SK-N-SH treated with all-trans-retinoic acid at 6 μM for 48 hours (cell line): ENCODE data around the gene VPS51.

Experiments
- ARNTL ChIP-seq: fragments of 450-650 bp; formaldehyde crosslinking; IDR thresholded peaks from 2 replicates; pipeline ENCODE4 v1.5.0; 2020; ENCODE audit warnings: low read depth, mild to moderate bottlenecking, moderate library complexity, borderline replicate concordance
- BACH2 ChIP-seq: fragments of 250-450 bp; sonication (Bioruptor Pico); IDR thresholded peaks from 2 replicates; pipeline ENCODE4 v1.9.0; 2021; ENCODE audit warnings: mild to moderate bottlenecking, borderline replicate concordance
- ESRRG ChIP-seq: fragments of 250-450 bp; sonication (Bioruptor Pico); IDR thresholded peaks from 2 replicates; pipeline ENCODE4 v1.6.1; 2021; ENCODE audit warnings: mild to moderate bottlenecking
- OSR1 ChIP-seq: fragments of 250-450 bp; sonication (Bioruptor Pico); IDR thresholded peaks from 2 replicates; pipeline ENCODE4 v1.8.0; 2022; ENCODE audit warnings: moderate library complexity, mild to moderate bottlenecking, inconsistent platforms
- ZFP30 ChIP-seq: fragments of 450-650 bp; formaldehyde crosslinking; IDR thresholded peaks from 2 replicates; pipeline ENCODE4 v1.5.0; 2022; ENCODE audit warnings: mild to moderate bottlenecking, moderate library complexity
- ZNF70 ChIP-seq: fragments of 450-650 bp; formaldehyde crosslinking; IDR thresholded peaks from 2 replicates; pipeline ENCODE4 v1.5.0; 2020; ENCODE audit warnings: mild to moderate bottlenecking, moderate library complexity
- TF ChIP-seq, protein P1 (sequence below): fragments of 250-450 bp; sonication (Bioruptor Pico); IDR thresholded peaks from 2 replicates; pipeline ENCODE4 v1.5.1; 2020; ENCODE audit warnings: low read depth, mild to moderate bottlenecking, moderate library complexity
- TF ChIP-seq, protein P2 (sequence below): fragments of 250-450 bp; sonication (Bioruptor Pico); IDR thresholded peaks from 2 replicates; pipeline ENCODE4 v1.8.0; 2020; ENCODE audit warnings: mild to moderate bottlenecking, moderate library complexity, borderline replicate concordance
- TF ChIP-seq, protein P3 (sequence below): fragments of 250-450 bp; sonication (Bioruptor Pico); IDR thresholded peaks from 2 replicates; pipeline ENCODE4 v1.5.1; 2021; ENCODE audit warnings: mild to moderate bottlenecking, moderate library complexity

DNA sequence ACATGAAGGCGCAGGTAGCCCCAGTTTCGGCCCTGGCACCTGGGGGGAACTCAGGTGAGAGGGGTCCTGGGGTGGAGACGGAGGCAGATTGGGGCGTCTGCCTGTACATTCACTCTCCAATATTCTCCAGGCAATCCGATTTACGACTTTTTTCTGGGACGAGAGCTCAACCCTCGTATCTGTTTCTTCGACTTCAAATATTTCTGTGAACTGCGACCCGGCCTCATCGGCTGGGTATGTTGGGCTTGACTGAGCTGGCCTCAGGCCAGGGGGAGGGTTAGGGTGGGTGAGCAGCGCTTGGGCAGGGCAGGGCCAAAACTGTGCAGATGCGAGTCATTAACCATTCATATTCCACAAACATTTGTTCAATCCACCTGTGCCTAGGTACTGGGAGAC, 17.3 kb downstream of the VPS51 start:
- TF ChIP-seq, protein P1, sequence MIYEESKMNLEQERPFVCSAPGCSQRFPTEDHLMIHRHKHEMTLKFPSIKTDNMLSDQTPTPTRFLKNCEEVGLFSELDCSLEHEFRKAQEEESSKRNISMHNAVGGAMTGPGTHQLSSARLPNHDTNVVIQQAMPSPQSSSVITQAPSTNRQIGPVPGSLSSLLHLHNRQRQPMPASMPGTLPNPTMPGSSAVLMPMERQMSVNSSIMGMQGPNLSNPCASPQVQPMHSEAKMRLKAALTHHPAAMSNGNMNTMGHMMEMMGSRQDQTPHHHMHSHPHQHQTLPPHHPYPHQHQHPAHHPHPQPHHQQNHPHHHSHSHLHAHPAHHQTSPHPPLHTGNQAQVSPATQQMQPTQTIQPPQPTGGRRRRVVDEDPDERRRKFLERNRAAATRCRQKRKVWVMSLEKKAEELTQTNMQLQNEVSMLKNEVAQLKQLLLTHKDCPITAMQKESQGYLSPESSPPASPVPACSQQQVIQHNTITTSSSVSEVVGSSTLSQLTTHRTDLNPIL (CRISPR knock-in tag): no peak
- TF ChIP-seq ARNTL (no peak), BACH2 (CRISPR knock-in tag) (no peak), OSR1 (CRISPR knock-in tag) (no peak), ESRRG (CRISPR knock-in tag) (no peak), ZFP30 (CRISPR knock-in tag) (no peak), ZNF70 (no peak)
- TF ChIP-seq, protein P2, sequence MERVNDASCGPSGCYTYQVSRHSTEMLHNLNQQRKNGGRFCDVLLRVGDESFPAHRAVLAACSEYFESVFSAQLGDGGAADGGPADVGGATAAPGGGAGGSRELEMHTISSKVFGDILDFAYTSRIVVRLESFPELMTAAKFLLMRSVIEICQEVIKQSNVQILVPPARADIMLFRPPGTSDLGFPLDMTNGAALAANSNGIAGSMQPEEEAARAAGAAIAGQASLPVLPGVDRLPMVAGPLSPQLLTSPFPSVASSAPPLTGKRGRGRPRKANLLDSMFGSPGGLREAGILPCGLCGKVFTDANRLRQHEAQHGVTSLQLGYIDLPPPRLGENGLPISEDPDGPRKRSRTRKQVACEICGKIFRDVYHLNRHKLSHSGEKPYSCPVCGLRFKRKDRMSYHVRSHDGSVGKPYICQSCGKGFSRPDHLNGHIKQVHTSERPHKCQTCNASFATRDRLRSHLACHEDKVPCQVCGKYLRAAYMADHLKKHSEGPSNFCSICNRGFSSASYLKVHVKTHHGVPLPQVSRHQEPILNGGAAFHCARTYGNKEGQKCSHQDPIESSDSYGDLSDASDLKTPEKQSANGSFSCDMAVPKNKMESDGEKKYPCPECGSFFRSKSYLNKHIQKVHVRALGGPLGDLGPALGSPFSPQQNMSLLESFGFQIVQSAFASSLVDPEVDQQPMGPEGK (CRISPR knock-in tag): no peak
- TF ChIP-seq, protein P3, sequence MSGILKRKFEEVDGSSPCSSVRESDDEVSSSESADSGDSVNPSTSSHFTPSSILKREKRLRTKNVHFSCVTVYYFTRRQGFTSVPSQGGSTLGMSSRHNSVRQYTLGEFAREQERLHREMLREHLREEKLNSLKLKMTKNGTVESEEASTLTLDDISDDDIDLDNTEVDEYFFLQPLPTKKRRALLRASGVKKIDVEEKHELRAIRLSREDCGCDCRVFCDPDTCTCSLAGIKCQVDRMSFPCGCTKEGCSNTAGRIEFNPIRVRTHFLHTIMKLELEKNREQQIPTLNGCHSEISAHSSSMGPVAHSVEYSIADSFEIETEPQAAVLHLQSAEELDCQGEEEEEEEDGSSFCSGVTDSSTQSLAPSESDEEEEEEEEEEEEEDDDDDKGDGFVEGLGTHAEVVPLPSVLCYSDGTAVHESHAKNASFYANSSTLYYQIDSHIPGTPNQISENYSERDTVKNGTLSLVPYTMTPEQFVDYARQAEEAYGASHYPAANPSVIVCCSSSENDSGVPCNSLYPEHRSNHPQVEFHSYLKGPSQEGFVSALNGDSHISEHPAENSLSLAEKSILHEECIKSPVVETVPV: no peak
